HG02623 (cell line): ENCODE results near the gene TMEM9B.

Source experiments
- ATAC-seq: cut with Tn5 transposase; IDR thresholded peaks from one replicate; pipeline ENCODE4 v1.9.1; 2021; ENCODE audit warnings: moderate library complexity; ENCODE audit not compliant: unreplicated experiment

The TMEM9B gene

DNA sequence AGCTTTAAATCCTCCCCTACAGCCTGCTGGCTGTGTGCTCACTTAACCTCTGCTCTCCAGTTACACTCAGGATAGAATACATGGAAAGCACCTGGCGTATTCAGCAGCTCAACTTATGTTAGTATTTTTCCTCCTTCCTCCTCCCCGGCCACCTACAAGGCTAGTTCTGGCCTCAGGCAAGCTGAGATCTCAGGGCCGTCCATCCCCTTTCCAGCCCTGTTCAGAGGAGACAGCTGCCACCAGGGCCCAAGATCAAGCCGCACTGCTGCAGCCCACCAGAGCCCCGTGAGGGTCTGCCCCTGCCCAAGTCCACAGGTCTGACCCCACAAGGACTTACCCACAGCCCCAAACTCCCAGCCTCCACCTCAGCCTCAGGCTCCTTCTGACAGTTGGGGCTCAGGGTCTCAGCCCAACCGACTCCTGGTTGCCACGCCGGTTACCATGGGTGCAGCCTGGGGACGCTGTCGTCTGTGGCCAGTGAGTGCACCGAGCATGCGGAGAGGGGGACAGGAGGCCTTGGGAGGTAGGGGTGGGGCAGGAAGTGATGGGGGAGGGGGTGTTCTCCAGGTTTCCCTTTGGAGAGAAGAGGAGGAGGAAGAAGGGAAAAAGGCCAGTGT lies 31.6 kb downstream of the TMEM9B start, which contains the start of gene C11orf16:
Gene C11orf16 (minus strand): TSS at position 384 of the 617 bp plus-strand sequence. CDS start 639 bp downstream, outside the sequence.
- ATAC-seq: no peak

- no peak for ATAC-seq
Measured at GRCh38 chr11:8930456-8931175, 33.6 kb downstream of the TMEM9B start.

DNA sequence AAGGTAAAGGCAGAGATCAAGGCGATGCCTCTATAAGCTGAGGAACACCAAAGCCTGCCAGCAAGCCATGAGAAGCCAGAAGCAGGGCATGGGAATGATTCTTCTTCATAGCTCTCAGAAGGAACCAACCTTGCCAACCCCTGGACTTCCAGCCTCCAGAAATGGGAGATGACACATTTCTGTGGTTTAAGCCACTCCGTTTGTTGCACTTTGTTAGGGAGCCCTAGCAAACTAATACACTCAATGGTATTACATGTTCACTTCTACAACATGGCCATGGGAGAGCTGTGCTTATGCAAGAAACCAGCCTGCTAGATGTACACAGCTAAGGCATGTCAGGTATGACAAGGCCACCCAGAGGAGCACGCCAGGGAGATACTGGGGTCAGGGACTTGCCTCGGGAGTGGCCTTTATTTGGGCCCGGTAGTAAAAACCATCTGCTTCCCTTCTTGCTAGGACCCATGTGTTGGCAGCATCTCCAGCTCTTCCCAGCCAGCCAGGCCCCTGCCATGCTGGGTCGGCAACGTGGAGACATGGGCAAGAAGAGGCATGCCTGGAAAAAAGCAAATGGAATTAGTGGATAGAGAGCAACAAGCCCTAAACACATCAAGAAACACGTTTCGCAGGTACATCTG lies 35.1 kb downstream of the TMEM9B start:
- no peak for ATAC-seq

- ATAC-seq: no peak
Measured at GRCh38 chr11:8928205-8928604, 36.0 kb downstream of the TMEM9B start.

- no peak for ATAC-seq
Measured at GRCh38 chr11:8927233-8927632, 37.0 kb downstream of the TMEM9B start.

- ATAC-seq: no peak
Measured at GRCh38 chr11:8926236-8926635, 38.0 kb downstream of the TMEM9B start.

GRCh38 chr11:8925711-8926110 lies 38.5 kb downstream of the TMEM9B start:
- no peak for ATAC-seq

GRCh38 chr11:8922691-8923090 lies 41.6 kb downstream of the TMEM9B start:
- no peak for ATAC-seq

- ATAC-seq: no peak
Measured at GRCh38 chr11:8917157-8917825, 47.0 kb downstream of the TMEM9B start.

DNA sequence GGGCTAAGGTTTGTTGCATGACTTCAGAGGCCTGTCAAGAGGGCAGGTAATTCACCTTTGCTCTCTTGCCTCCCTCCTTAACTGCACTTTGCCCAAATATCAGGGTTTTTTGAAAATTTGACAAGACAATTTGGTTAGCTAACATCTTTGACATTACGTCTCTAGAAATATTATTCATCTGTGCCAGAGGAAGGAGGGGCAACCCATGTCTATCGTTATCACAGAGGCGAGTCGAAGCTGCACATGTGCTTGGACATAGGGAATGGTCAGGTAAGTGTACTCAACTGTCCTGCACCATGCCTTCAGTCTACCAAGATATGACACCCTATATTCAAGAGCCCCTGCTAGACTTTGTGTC lies 49.6 kb downstream of the TMEM9B start:
- ATAC-seq: no peak

DNA sequence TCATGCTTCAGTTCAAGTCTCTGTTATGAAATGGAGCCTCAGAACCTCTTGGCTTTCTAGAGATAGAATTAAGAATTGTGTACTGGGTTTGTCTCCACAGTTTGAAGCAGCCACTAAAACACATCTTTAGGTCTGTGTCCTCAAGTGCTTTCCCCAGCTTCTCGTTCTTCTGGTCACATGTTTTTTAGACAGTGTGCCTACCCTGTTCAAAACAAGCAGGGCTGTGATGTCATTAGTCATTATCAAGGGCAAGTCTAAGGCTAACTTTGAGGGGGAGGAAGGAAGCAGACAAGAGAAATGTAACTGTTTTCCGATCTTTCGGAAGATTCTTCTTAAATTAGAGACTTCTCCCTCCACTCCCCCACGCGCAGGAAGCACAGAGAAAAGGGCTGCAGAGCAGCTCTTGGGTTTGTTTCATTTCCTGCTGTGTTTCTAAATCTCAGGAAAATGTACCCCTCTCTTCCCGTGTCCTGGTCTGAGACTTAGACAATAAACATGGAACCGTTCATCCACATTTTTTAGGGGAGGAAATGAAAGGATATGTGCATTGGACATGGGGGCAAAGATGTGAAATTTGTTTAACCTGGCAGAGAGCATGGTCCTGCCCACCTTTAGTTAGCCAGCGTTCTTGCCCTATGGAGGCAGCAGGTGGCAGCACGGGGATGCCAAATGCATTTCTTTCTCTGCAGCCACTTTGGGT lies 50.1 kb downstream of the TMEM9B start:
- ATAC-seq: no peak

DNA sequence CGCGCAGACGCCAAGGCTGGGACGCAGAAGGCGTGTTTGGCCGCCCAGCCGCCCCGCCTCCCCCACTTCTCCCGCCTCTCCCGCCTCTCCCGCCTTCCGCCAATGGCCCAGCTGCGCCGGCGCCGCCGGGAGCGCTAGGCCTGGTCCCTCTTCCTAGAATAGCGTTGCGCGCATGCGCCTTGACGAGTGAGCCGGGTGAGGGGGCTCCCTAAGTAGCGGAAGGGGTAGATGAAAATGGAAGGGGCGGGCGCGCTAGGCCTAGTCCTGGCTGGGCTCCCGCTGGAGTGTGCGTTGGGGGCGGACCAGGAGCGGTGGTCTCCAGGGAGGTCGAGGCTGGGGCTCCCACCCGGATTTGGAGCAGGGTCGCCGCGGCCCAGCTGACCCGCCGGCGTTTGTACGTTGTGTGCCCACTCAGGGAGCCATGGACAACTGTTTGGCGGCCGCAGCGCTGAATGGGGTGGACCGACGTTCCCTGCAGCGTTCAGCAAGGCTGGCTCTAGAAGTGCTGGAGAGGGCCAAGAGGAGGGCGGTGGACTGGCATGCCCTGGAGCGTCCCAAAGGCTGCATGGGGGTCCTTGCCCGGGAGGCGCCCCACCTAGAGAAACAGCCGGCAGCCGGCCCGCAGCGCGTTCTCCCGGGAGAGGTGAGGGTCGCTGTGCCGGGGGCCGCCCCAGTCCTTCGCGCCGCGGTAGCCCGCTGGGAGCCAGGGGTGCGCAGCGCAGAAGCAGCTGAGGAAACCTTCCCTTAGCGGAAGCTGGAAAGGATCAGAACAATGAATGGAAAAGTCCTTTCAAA lies 53.0 kb downstream of the TMEM9B start, which contains the start of gene AKIP1:
Gene AKIP1 (plus strand): TSS at position 161 of the 795 bp plus-strand sequence. CDS start 261 bp downstream, at position 422.
- ATAC-seq: peak; percentile 75

GRCh38 chr11:8910649-8911026 lies 53.6 kb downstream of the TMEM9B start:
- no peak for ATAC-seq

- no peak for ATAC-seq
Measured at GRCh38 chr11:8908099-8908498, 56.1 kb downstream of the TMEM9B start.

- ATAC-seq: no peak
Measured at GRCh38 chr11:8907116-8907515, 57.1 kb downstream of the TMEM9B start.

DNA sequence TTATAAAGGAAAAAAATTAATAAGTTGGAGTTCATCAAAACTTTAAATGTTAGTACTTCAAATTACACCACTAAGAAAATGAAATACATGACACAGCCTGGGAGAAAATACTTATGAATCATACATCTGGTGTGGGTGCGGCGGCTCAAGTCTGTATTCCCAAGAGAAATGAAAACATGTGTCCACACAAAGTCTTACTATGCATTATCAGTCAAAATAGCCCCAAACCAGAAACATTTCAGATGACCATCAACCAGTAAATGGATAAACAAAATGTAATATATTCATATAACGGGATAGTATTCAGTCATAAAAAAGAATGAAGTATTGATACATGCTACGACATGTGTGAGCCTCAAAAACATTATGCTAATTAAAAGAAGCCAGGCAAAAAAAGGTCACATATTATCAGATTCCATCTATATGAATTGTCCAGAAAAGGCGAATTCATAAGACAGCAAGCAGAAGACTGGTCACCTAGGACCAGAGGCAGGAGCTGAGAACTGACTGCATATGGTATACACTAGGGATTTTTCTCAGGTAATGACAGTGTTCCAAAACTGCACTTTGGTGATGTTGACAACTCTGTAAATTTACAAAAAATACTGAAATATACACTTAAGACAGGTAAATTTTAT lies 58.6 kb downstream of the TMEM9B start:
- ATAC-seq: no peak

DNA sequence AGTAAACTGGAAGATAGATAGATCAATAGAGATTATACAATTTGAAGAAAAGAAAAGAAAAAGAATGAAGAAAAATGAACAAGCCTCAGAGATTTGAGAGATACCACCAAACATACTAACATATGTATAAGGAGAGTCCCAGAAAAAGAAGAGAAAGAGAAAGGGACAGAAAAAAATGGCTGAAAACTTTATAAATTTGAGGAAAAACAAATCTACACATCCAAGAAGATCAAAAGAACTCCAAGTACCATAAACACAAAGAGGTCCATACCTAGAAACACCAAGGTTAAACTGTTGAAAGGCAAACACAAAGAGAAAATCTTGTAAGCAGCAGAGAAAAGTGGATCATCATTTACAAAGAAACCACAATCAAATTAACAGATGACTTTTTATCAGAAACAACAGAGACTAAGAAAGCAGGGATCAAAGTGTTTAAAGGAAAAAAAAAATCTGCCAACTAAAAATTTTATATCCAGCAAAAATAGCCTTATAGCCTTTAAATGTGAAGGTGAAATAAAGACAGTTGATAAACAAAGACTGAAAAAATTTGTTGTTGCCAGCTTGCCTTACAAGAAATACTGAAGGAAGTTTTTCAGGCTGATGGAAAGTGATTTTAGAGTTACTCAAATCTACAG lies 65.0 kb downstream of the TMEM9B start:
- no peak for ATAC-seq
